ENCODE results near the gene KLHL22. TPM values are rescaled to one million over a fixed set of nuclear protein-coding genes. Genes with fewer than 3 reads are reported as not detected.

KLHL22 gene
- total and polyA plus RNA-seq, 2 of the 13 experiments (the other 11 are each of a cell fraction or from before 2014, with no cell fraction given): 10.9 to 14.8 TPM

DNA sequence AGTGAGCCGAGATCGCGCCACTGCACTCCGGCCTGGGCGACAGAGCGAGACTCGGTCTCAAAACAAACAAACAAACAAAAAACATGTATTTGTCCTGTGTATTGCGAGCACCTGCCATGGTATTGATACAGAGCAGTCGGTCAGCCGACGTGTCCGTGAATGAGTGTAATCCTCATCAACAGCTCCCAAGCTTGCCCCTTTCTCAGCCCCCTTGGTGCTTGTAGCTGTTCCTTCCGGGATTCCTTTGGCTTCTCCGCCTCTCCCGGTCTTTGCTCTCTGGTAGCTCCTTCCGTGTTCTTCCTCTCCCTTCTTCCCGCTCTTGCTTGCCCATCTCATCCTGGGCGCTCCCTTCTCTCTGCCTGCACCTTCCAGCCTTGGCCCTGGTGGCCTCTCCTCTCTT, 90.7 kb downstream of the KLHL22 start (continued):
- TF ChIP-seq FOXO1 (CRISPR knock-in tag; IDR thresholded peaks at IDR 0.05): no peak
- TF ChIP-seq JUN (CRISPR knock-in tag; IDR thresholded peaks at IDR 0.05): no peak
- TF ChIP-seq FOXJ3 (CRISPR knock-in tag; IDR thresholded peaks at IDR 0.05; ENCODE audit: borderline replicate concordance): no peak
- TF ChIP-seq BCLAF1 (IDR thresholded peaks at IDR 0.05): no peak
- TF ChIP-seq DR1 (CRISPR knock-in tag; IDR thresholded peaks at IDR 0.05): no peak

DNA sequence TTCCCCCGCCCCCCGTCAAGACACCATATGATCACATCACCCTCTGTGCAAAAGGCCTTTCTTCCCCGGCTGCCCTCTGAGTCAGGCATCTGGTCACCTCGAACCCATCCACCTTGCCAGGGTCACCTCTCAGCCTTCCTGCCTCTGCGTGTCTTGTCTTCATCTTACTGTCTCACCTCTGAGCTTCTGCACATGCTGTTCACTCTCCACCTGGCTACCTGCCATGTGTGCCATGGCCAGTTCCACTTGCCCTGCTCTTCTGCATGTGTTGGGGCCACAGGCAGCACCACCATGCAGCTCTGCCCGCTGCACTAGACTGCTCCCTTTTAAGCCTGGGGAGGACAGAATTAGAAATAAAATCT, 91.8 kb downstream of the KLHL22 start:
- Histone ChIP-seq H3K4me2 (ENCODE audit: low read depth, low read length) (no peak overlapping the region), H3K9me3 (ENCODE audit: low read length) (no peaks in the 10 kb centered on the region), H3K4me1 (ENCODE audit: insufficient read depth, low read length) (peaks cover 8% of the 10 kb centered on the region; the same call in 1 of the 2 replicates), H2AFZ (ENCODE audit: low read length) (no peak overlapping the region), H3K36me3 (replicated peaks in 1 of 2; ENCODE audit: control insufficient read depth in 1 of 2, insufficient read depth in 2 of 2, low read length in 2 of 2) (peaks cover 12 to 23% of the 10 kb centered on the region in 2 experiments; a peak in 4 of 5 replicates), H4K20me1 (ENCODE audit: insufficient read depth, low read length) (no peaks in the 10 kb centered on the region), H3K79me2 (ENCODE audit: insufficient read depth, low read length) (peaks cover 2% of the 10 kb centered on the region), H3K9ac (ENCODE audit: insufficient read depth, low read depth, low read length) (no peak overlapping the region), H3K27ac (ENCODE audit: extremely low read length, insufficient read depth, low read length) (no peak overlapping the region), H3K27me3 (ENCODE audit: control insufficient read depth in 1 of 2, insufficient read depth in 2 of 2, low read length in 2 of 2) (no peaks in the 10 kb centered on the region; a peak in 1 of 5 replicates), H3K4me3 (replicated peaks in 1 of 3; ENCODE audit: insufficient read depth in 1 of 3, low read depth in 2 of 3, low read length in 3 of 3) (no peak overlapping the region)
- intact Hi-C loops (cut with micrococcal nuclease; ENCODE audit: unreplicated experiment) (no loop called here), in situ Hi-C loops (cut with HindIII; ENCODE audit: extremely low pct_ligation_motif_present, low pct_unique_long_range_greater_than_20kb) (no loop called here)
- no peak for FAIRE-seq
- ChIA-PET CTCF (ENCODE audit: low intra/inter-chr PET ratio, low total read pairs) (no interaction called here), POLR2A (no interaction called here)
- DNase-seq (ENCODE audit: low spot score): no peak
- no peak for ATAC-seq
- BruUV-seq (replicated peaks): no TSS peak
- 94% methylated on average over 6 of the region's 6 CpGs for WGBS (ENCODE audit: low lambda C conversion rate)
- TF ChIP-seq PAWR (CRISPR knock-in tag; IDR thresholded peaks at IDR 0.05; ENCODE audit: borderline replicate concordance) (no peak), GTF2F1 (IDR thresholded peaks at IDR 0.05; ENCODE audit: low read length) (no peak), SKIL (CRISPR knock-in tag; IDR thresholded peaks at IDR 0.05; ENCODE audit: borderline replicate concordance) (no peak), CBFB (CRISPR knock-in tag; IDR thresholded peaks at IDR 0.05) (no peak)
- TF ChIP-seq, protein P1, sequence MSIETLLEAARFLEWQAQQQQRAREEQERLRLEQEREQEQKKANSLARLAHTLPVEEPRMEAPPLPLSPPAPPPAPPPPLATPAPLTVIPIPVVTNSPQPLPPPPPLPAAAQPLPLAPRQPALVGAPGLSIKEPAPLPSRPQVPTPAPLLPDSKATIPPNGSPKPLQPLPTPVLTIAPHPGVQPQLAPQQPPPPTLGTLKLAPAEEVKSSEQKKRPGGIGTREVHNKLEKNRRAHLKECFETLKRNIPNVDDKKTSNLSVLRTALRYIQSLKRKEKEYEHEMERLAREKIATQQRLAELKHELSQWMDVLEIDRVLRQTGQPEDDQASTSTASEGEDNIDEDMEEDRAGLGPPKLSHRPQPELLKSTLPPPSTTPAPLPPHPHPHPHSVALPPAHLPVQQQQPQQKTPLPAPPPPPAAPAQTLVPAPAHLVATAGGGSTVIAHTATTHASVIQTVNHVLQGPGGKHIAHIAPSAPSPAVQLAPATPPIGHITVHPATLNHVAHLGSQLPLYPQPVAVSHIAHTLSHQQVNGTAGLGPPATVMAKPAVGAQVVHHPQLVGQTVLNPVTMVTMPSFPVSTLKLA (IDR thresholded peaks at IDR 0.05): peak; percentile 39; the same call in 1 of the 2 replicates
- TF ChIP-seq, protein P2, sequence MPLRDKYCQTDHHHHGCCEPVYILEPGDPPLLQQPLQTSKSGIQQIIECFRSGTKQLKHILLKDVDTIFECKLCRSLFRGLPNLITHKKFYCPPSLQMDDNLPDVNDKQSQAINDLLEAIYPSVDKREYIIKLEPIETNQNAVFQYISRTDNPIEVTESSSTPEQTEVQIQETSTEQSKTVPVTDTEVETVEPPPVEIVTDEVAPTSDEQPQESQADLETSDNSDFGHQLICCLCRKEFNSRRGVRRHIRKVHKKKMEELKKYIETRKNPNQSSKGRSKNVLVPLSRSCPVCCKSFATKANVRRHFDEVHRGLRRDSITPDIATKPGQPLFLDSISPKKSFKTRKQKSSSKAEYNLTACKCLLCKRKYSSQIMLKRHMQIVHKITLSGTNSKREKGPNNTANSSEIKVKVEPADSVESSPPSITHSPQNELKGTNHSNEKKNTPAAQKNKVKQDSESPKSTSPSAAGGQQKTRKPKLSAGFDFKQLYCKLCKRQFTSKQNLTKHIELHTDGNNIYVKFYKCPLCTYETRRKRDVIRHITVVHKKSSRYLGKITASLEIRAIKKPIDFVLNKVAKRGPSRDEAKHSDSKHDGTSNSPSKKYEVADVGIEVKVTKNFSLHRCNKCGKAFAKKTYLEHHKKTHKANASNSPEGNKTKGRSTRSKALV (CRISPR knock-in tag; IDR thresholded peaks at IDR 0.05): no peak

Measured in HepG2 (cell line).